Endothelial cell (in vitro differentiated cells): ENCODE results near the gene SOSTDC1. TPM values are rescaled to one million over a fixed set of nuclear protein-coding genes. Genes with fewer than 3 reads are reported as not detected.
A peak's percentile ranks its signal among the peaks of the same experiment; 100 is the strongest.

ENCODE experiments used
- DNase-seq: peaks from one replicate; pipeline ENCODE4 v3.0.0; 2021; ENCODE audit warnings: low spot score
- H3K27ac Mint-ChIP-seq: one replicate; pipeline ENCODE4 v1.8.0; 2021; ENCODE audit warnings: mixed read lengths, inconsistent platforms; ENCODE audit not compliant: unreplicated experiment
- H3K27me3 Mint-ChIP-seq: one replicate; pipeline ENCODE4 v1.8.0; 2021; ENCODE audit warnings: mild to moderate bottlenecking, moderate library complexity, mixed read lengths, inconsistent platforms; ENCODE audit not compliant: unreplicated experiment
- H3K36me3 Mint-ChIP-seq: one replicate; pipeline ENCODE4 v1.8.0; 2021; ENCODE audit warnings: mild to moderate bottlenecking, low read depth, mixed read lengths, inconsistent platforms; ENCODE audit not compliant: unreplicated experiment
- H3K4me1 Mint-ChIP-seq: one replicate; pipeline ENCODE4 v1.8.0; 2021; ENCODE audit warnings: mild to moderate bottlenecking, mixed read lengths, inconsistent platforms; ENCODE audit not compliant: unreplicated experiment
- H3K4me3 Mint-ChIP-seq: one replicate; pipeline ENCODE4 v1.8.0; 2021; ENCODE audit warnings: mild to moderate bottlenecking, mixed read lengths, inconsistent platforms; ENCODE audit not compliant: unreplicated experiment
- H3K9me3 Mint-ChIP-seq: one replicate; pipeline ENCODE4 v1.8.0; 2021; ENCODE audit warnings: mixed read lengths, inconsistent platforms; ENCODE audit not compliant: unreplicated experiment
- total RNA-seq: library from RNA; stranded (reverse); fragmentation: NEBNext Ultra II Directional; extraction: Animal tissue kit (Norgen Biotek cat#: 25700); gene quantifications from one replicate; pipeline ENCODE4 v1.2.1, GENCODE V29; 2021; ENCODE audit not compliant: unreplicated experiment
- TF ChIP-seq, protein P1 (sequence below): fragments of 200-600 bp; sonication (generic); IDR thresholded peaks from one replicate; pipeline ENCODE4 v1.5.0; 2021; ENCODE audit warnings: antibody characterized with exemption; ENCODE audit not compliant: unreplicated experiment

SOSTDC1 gene
- total RNA-seq, 1 donor from 2014 or later, result 0.18 TPM

DNA sequence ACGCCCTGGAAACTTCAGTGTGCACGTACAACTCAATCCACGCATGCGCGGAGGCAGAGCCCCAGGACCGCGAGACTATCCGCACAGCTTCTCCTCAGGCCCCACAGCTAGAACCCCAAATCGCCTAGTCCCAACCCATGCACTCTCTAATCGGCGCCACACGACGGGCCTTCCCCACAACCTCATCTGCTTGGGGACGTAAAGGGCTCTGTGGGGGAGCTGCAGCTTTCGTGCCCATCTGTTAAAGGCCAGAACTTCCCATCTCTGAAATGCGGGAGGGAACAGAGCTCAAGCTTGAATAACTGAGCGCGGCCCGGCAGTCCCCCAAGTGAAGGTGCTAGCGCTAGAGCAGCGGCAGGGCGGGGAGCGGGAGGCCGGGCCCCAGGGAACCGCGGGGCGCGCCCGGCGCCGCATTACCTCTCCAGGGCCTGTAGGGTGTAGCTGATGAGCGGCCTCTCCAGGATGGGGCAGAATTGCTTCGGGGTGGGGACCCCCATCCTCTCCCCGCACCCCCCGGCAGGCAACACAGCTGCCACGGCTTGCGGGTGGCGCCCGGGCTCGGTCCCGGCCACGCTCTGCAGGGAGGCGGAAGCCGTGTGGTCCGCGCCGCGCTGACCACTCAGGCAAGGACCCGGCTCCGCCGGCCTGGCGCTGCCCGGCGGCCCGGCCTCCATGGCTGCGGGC, 44.7 kb downstream of the SOSTDC1 start:
- H3K27ac Mint-ChIP-seq, result peak overlapping the region; percentile 85
- no peaks in the 10 kb centered on the region for H3K9me3 Mint-ChIP-seq
- H3K36me3 Mint-ChIP-seq, result no peaks in the 10 kb centered on the region
- DNase-seq, result peak; percentile 75
- H3K4me3 Mint-ChIP-seq, result peak overlapping the region; percentile 90
- H3K4me1 Mint-ChIP-seq, result peaks cover 6% of the 10 kb centered on the region
- TF ChIP-seq, protein P1, sequence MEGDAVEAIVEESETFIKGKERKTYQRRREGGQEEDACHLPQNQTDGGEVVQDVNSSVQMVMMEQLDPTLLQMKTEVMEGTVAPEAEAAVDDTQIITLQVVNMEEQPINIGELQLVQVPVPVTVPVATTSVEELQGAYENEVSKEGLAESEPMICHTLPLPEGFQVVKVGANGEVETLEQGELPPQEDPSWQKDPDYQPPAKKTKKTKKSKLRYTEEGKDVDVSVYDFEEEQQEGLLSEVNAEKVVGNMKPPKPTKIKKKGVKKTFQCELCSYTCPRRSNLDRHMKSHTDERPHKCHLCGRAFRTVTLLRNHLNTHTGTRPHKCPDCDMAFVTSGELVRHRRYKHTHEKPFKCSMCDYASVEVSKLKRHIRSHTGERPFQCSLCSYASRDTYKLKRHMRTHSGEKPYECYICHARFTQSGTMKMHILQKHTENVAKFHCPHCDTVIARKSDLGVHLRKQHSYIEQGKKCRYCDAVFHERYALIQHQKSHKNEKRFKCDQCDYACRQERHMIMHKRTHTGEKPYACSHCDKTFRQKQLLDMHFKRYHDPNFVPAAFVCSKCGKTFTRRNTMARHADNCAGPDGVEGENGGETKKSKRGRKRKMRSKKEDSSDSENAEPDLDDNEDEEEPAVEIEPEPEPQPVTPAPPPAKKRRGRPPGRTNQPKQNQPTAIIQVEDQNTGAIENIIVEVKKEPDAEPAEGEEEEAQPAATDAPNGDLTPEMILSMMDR, result no peak
- H3K27me3 Mint-ChIP-seq, result no peaks in the 10 kb centered on the region

DNA sequence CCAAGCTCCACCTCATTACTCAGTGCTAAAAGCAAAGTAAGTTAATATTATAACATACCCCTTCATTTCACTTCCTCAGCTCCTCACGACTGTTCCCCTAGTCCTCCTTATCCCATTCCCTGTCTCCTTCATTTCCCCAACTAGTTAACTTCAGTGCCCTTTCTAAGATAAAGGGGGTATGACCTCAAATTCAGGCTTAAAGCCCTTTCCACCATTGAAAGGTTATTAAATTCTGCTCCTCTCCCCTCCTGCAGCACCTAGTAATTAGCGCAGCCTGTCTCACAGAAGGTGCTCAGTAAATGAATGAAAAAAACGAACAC, 45.2 kb downstream of the SOSTDC1 start:
- Mint-ChIP-seq H3K36me3 (no peaks in the 10 kb centered on the region), H3K9me3 (no peaks in the 10 kb centered on the region), H3K27me3 (no peaks in the 10 kb centered on the region), H3K27ac (peak overlapping the region; percentile 85), H3K4me1 (peaks cover 10% of the 10 kb centered on the region), H3K4me3 (peak overlapping the region; percentile 90)
- TF ChIP-seq, protein P1, result no peak
- DNase-seq, result no peak

DNA sequence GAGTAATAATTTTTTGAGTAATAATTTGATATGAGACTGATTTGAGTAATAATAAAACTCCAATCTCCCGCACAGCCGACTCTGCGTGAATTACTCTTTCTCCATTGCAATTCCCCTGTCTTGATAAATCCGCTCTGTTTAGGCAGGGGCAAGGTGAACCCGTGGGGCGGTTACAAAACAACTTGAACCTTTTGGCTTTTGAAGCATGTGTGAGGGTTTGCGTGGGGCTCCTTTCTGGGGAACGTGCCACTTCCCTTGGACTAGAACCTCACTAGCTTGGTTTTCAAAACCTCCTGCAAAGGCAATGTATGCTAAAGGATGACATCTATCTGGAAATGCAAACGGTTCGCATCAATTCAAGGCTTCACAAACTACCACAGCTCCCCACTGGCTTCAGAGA, 45.7 kb downstream of the SOSTDC1 start:
- Mint-ChIP-seq H3K27me3 (no peaks in the 10 kb centered on the region), H3K27ac (no peak overlapping the region), H3K36me3 (no peaks in the 10 kb centered on the region)

DNA sequence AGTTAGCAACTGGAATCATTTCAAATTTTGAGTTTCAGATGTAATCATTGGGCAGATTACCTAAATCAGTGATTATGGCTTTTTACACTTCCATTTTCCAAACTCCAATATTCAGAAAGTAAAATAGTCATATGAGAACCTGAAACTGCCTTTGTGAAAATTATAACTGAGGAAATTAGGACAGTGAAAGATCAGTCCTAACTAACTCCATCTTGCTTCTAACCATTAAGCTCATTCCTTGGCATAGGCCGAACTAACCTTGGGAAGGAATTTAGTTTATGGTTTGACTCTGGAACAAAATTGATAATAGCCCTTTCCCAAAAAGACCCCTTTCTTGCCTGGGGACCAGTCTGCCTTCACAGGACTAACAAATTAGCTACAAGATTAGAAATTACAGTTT, 46.4 kb downstream of the SOSTDC1 start:
- Mint-ChIP-seq H3K27ac (no peak overlapping the region), H3K4me3 (no peak overlapping the region), H3K9me3 (no peaks in the 10 kb centered on the region), H3K36me3 (no peaks in the 10 kb centered on the region), H3K27me3 (no peaks in the 10 kb centered on the region), H3K4me1 (peaks cover 10% of the 10 kb centered on the region)
- no peak for DNase-seq
- TF ChIP-seq, protein P1, result no peak

More for the DNA sequence above, 45.7 kb downstream of the SOSTDC1 start:
- TF ChIP-seq, protein P1, result no peak
- Mint-ChIP-seq H3K4me1 (peaks cover 10% of the 10 kb centered on the region), H3K9me3 (no peaks in the 10 kb centered on the region), H3K4me3 (peak overlapping the region; percentile 90)
- DNase-seq, result no peak

DNA sequence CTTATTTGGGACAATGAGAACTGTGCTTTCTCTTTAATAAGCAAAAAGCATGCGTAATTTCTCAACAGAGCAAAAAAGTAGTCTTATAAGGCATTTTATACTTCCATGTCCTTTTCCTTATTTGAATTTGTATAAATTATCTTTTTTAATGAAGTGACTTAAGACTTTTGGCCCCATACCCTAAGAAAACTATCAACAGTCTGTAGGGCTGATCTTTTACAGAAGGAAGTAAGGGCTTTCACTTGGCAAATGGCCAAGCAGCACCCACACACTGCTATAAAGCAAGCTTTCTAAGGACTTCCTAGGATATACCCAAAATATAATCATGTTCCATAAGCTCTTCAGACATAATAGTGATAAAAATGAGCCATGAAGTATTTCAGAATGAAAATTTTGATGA, 47.6 kb downstream of the SOSTDC1 start:
- no peaks in the 10 kb centered on the region for H3K27me3 Mint-ChIP-seq
- H3K27ac Mint-ChIP-seq, result no peak overlapping the region
- no peak overlapping the region for H3K4me3 Mint-ChIP-seq
- TF ChIP-seq, protein P1, result no peak
- no peak for DNase-seq
- H3K4me1 Mint-ChIP-seq, result peaks cover 10% of the 10 kb centered on the region
- no peaks in the 10 kb centered on the region for H3K36me3 Mint-ChIP-seq
- H3K9me3 Mint-ChIP-seq, result no peaks in the 10 kb centered on the region
